Medulla oblongata (tissue), 1 donor: ENCODE results near the gene TACSTD2.
"Not testable (repeated sequence)": the region's sequence is repeated elsewhere in the genome, so short reads cannot be mapped to it uniquely, and the experiment has no call there.

Source experiments
- DNase-seq: peaks from one replicate; pipeline ENCODE4 v3.0.0-alpha.2; 2015; ENCODE audit errors: extremely low spot score

Gene TACSTD2

DNA sequence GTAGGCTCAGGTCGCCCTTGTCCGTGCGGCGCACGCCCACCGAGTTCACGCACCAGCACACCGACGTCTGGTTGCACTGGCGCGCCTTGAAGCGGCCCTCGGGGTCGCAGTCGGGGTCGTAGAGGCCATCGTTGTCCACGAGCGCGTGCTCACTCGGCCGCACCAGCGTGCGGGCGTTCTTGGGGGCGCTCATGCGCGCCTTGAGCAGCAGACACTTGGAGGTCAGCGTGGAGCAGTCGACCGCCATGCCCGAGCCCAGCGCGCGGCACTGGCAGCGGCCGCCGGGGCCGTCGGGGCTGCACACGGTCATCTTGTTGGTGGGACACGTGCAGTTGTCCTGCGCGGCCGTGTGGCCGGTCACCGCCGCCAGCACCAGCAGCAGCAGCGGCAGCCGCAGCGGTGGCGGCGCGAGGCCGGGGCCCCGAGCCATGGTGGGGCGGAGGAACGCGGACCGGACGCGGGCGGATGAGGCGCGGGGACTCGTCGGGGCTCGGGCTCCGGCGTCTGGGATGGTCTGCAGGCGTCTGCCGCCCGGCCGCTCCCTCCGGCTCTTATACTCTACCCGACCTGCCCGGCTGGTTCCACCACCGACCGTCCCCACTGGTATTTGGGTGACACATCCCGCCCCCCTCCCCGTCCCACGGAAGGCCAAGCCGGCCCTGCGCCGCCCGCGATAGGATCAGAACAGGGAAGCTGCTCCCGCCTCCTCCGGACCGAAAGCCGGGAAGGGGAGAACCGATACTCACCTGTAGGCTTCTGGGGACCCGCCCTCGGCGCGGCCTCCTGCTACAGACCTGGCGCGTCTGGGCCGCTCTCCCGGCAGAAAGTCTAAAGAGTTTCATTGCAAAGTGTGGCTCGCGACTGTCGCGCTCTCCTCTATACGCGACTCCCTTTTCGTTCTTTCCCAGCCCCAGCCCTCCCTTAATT is at the start of gene TACSTD2:
Gene TACSTD2, minus strand, starts transcription at position 526 of the 927 bp plus-strand sequence. Its CDS starts 96 bp downstream, at position 430.
- no peak for DNase-seq

- no peak for DNase-seq
Measured at GRCh38 chr1:58626293-58626692, 49.2 kb upstream of the TACSTD2 start.

DNA sequence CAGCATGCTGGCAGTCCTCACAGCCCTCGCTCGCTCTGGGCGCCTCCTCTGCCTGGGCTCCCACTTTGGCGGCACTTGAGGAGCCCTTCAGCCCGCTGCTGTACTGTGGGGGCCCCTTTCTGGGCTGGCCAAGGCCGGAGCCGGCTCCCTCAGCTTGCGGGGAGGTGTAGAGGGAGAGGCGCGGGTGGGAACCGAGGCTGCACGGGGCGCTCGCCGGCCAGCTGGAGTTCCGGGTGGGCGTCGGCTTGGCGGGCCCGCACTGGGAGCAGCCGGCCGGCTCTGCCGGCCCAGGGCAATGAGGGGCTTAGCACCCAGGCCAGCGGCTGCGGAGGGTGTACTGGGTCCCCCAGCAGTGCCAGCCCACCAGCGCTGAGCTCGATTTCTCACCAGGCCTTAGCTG is 46.2 kb upstream of the TACSTD2 start:
- DNase-seq, result not testable (repeated sequence)

DNA sequence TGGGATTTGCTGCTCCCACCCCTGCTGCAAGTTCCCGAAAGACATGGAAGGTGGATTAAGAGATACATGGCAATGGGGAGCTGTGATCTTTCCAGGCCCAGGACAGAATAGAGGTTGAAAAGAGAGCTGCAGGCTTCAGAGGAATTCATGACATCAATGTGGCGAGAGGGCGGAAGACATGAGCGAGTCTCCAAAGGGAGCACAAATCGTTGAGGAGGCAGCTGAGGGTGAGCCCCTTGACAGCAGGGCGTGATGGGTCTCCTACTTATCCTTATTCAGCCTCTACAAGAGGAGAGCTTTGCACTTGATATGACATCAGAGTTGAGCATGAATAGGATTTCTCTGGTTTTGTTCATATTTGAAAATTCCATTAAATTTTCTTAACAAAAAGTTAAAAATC is 45.5 kb upstream of the TACSTD2 start:
- no peak for DNase-seq

DNA sequence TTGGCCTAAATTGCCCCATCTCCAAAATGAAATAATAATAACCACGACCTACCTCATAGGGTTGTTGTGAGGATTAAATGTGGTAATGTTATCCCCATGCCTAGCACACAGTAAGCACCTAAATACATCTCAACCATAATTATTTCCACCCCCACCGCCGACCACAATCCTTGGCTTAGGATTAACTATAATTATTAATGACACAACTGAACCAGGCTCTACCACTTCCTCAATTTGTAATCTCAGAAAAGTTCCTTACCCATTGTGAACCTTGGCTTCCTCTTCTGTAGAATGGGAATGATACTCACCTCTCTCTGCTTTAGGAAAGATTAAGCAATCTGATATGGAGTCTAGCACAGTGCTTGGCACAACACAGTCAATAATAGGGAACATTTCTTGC is 44.3 kb upstream of the TACSTD2 start:
- DNase-seq, result no peak

DNA sequence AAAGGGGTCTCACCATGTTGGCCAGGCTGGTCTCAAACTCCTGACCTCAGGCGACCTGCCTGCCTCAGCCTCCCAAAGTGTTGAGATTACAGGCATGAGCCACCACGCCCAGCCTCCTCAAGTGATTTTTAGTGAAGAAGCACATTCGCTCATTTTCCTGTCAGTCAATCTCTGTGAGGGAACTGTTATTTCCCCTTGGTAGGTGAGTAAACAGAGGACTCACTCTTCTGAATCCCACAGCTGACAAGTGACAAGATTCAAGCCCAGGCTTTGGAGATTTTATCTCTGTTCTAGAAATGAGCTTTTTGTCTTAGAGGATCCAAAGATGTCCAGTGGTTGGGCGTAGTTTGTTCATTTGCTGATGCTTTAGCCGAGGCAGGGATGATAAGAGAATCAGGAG is 43.9 kb upstream of the TACSTD2 start:
- DNase-seq, result no peak

DNA sequence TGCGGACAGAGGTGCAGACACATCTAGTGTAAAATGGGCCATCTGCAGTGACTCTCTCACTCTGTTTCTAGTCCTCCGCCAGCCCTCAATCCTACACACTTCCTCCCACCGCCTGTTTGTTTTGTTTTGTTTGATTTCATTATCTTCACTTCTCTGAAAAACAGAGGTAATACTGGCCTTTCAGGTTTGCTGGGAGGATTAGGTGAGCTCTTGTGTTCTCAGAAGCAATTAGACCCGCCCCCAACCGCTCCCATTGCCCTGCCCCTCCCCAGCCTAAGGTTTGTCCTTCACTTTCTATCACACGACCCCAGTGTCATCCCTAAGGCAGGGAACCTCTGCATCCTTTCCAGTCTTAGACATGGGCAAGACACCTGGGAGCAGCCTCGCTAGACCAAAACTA is 43.2 kb upstream of the TACSTD2 start:
- DNase-seq, result no peak

- peak; percentile 72 for DNase-seq
Measured at GRCh38 chr1:58619286-58620054, 42.4 kb upstream of the TACSTD2 start.

- peak; percentile 20 for DNase-seq
Measured at GRCh38 chr1:58618303-58618702, 41.3 kb upstream of the TACSTD2 start.

GRCh38 chr1:58611861-58612385 is 34.9 kb upstream of the TACSTD2 start:
- DNase-seq, result no peak

DNA sequence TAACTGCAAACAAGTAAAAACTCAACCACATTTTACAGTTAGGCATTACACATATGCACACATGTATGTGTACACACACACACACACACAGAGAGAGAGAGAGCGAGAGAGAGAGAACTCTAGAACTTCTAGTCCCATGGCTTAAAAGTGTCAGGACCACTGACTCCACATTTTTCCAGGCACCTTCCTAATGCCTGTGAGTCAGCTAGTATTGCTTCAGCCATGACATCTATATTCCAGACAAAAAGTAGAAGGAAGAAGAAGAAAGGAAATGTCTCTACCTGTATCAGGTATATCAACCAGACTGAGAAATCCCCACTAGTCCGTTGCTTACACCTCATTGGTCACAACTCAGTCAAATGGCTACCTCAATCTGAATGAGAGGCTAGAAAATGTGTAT is 31.9 kb upstream of the TACSTD2 start:
- no peak for DNase-seq

DNA sequence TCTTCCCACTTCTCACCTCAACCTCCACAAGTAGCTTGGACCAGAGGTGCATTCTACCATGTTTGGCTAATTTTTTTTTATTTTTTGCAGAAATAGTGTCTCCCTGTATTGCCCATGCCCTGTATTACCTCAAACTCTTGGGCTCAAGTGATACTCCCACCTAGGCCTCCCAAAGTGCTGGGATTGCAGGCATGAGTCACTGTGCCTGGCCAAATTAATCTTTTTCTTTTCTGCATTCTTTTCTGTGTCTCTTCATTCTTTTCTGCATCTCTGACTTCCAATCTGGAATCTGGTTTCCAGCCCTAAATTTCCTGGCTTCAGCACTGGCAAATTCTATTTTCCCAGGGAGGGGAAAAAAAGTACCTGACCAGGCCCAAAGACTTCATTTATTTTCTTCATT is 31.2 kb upstream of the TACSTD2 start:
- no peak for DNase-seq

DNA sequence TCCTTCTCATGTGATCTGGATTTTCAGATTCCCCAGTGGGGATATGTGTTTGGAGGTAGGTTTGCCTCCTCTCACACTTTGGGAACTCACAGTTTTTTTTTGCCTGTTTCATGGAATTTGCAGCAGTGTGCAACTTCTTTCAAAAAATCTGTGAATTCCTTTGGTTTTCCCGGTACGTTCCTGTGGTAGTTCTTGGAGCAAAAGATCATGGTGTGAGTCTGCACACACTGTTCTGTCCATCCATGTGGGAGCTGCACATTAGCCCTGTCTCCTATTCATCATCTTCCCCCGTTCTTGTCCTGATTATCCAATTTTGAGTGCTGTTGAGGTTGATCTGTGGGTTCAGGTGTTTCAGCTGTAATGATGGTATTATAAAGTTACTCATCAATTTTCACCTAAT is 30.3 kb upstream of the TACSTD2 start:
- DNase-seq, result no peak

DNA sequence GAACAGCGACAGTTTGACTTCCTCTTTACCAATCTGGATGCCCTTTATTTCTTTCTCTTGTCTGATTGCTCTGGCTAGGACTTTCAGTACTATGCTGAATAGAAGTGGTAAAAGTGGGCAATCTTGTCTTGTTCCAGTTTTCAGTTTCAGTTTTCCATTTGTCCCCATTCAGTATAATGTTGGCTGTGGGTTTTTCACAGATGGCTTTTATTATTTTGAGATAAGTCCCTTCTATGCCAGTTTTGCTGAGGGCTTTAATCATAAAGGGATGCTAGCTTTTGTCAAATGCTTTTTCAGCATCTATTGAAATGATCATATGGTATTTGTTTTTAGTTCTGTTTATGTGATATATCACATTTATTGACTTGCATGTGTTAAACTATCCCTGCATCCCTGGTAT is 24.9 kb upstream of the TACSTD2 start:
- DNase-seq, result not testable (repeated sequence)

DNA sequence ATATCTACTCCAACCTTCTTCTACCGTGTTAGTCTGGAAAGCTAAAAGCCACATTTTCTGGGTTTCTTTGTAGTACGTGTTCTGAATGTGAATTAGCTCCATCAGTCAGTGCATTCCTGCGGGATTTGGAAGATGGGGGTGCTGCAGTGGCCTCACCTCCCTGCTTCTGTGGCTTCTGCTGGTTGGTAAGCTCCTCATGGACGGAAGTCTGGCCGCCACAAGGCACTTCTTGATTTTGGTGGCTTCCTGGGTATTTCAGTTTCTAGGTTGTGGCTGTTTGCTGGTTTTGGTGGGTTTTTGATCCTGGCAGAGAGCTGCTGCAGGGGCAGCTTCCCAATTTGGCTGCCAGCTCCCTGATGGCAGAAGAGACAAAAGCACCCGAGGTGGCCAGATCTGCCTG is 20.9 kb upstream of the TACSTD2 start:
- DNase-seq, result no peak

DNA sequence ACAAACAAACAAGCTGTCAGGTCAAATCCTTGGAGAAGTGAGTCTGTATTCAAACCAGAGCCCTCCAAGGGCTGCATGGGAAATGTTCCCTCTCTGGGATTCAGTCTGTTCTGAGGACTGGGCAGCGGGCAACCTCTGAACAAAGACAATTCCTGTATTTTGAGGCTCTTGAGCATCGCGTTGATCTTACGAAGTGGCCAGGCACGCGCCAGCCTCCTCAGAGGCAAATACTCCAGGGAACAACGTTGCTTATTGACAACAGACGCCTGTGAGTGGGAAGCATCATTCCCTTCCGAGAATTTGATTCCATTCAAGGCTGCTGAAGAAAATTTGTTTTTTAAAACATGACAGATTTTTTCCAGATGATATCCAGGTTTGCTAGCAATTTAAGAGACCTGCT is 20.0 kb upstream of the TACSTD2 start:
- DNase-seq, result no peak

GRCh38 chr1:58596631-58597052 is 19.6 kb upstream of the TACSTD2 start:
- DNase-seq, result no peak

DNA sequence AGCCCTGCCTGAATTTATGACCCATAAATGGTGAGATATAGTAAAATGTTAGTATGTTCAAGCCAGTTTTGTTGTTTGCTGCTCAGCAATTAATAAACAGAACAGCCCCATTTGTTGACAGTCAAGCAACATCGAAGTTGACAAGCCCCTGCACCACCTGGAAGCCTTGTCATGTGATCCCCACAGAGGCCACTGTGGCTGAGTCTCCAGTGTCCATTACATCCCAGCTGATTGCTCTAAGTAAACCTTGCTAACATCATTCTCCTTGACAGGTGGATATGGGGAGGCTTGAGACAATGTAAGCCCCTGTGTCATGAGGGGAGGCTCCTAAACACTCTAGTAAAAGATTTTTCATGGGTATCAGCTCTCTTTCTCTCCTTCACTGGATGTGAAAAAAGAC is 17.5 kb upstream of the TACSTD2 start:
- DNase-seq, result no peak

GRCh38 chr1:58592522-58593134 is 15.6 kb upstream of the TACSTD2 start:
- no peak for DNase-seq

DNA sequence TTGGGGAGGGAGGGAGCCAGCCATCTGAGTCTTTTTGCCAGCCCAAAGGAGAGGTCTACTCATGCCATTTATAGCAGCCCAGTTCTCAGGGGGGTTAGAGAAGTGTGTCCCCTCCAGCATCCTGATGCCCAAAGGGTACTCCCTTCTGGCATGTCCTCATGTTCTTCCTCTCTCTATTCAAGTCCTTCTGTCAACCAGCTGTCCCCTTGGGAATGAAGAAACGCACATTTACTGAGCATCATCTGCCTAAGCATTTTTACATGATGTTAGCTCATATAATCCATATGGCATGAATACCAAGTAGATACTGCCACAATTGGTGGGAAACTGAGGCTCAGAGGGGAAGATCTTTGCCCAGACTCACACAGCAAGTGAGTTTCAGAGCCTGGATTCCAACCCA is 14.8 kb upstream of the TACSTD2 start:
- DNase-seq, result no peak

GRCh38 chr1:58590019-58590418 is 13.0 kb upstream of the TACSTD2 start:
- no peak for DNase-seq

DNA sequence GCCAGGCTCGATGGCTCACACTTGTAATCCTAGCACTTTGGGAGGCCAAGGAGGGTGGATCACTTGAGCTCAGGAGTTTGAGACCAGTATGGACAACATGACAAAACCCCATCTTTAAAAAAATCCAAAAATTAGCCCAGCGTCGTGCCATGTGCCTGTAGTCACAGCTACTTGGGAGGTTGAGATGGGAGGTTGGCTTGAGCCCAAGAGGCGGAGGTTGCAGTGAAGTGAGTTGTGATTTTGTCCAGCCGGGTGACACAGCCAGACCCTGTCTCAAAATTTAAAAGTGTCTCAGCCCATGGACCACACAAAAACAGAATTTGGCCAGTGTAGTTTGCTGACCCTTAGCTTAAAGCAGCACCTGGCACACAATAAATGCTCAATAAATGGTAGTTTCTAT is 11.3 kb upstream of the TACSTD2 start:
- no peak for DNase-seq
